RKO (cell line): ENCODE results near the gene MIDN.
A peak's percentile ranks its signal among the peaks of the same experiment; 100 is the strongest.
"Not testable (repeated sequence)": the region's sequence is repeated elsewhere in the genome, so short reads cannot be mapped to it uniquely, and the experiment has no call there.

Experiments
- DNase-seq: peaks from one replicate; pipeline ENCODE4 v3.0.0-alpha.2; 2016; ENCODE audit warnings: low spot score

Gene MIDN

DNA sequence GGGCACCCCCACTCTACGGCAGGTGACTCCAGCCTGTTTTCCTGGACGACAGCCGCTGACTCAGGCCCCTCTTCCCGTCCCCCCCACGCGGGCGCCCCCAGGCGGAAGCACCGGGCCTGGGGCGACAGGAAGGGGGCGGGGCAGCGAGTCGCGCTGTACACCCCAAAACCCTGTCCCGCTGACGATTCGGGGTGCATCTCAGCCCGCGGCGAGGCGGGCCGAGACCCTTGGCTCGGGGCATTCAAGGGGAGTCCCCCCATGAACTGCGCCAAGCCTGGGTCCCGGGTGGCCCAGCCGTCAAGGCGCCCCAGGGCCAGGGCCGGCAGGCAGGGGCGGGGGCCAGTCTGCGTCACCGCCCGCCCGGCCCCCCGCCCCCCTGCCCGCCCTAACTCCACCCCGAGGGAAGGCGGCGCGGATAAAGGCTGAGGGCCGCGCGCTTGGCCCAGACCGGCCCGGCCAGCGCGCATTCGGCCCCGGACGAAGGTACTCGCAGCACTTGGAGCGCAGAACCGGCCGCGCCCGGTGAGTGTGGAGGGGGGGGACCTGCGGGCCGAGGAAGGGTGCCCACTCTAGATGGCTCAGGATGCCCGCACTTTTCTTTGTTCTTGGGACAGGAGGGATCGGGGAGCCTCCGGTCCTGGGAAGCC, at the start of gene MIDN:
Gene MIDN (plus strand): TSS at position 445 of the 647 bp plus-strand sequence. CDS start 1,714 bp downstream, outside the sequence.
- peak; percentile 93 for DNase-seq

DNA sequence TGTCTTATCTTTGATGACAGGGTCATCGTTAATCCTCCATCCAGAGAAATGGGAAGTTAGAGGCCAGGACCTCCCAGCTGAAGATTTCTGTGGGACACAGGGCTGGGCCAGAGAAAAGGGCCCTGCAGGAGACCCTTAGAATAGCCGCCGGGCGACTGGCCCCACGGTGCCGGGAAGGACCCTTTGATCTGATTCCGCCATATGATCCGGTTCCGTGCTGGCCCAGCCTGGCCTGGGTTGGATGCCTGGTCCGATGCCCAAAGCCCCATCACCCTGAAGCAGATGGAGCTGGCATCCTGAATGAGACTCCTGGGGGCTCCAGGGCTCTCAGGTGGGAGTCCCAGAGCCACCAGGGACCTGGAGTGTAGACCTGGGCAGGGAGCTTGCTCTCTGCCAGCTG, 48.9 kb upstream of the MIDN start:
- no peak for DNase-seq

DNA sequence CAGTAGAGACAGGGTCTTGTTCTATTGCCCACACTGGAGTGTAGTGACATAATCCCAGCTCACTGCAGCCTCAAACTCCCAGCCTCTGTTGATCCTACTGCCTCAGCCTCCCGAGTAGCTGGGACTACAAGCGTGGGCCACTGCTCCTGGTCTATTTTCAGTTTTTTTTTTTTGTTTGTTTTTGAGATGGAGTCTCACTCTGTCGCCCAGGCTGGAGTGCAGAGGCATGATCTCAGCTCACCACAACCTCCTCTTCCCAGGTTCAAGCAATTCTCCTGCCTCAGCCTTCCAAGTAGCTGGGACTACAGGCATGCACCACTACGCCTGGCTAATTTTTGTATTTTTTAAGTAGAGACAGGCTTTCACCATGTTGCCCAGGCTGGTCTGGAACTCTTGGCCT, 47.8 kb upstream of the MIDN start:
- DNase-seq, result not testable (repeated sequence)

DNA sequence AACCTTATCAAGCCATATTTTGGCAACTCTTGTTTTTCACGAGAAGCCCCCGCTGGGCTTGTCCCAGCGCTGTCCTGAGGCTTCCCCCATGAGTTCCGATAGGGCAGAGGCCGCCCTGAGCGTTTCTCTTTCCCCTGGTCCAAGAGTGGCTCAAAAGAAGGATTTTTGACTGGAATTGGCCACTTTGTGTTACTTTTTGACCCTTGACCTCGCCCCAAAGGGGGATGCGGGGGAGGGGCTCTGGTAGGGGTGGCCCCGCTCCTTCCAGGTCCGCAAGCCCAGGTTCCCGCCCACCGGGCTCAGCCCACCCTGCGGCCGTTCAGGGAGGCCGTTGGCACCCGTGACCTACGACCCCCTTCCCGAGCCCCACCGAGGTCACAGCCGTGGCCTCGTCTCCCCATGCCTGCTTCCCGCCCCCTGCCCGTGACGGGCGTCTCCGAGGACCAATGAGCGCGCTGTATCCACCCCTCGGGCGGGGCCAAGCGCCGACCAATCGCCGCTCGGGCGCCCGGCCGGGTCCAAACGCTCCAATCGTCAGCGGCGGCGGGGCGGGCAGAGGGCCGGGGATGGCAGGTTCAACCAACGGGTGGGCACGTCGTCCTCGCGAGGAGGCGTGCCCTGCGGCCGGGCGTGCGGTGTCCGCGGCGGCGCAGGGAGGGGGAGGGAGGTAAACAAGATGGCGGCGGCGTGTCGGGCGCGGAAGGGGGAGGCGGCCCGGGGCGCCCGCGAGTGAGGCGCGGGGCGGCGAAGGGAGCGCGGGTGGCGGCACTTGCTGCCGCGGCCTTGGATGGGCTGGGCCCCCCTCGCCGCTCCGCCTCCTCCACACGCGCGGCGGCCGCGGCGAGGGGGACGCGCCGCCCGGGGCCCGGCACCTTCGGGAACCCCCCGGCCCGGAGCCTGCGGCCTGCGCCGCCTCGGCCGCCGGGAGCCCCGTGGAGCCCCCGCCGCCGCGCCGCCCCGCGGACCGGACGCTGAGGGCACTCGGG, 43.0 kb upstream of the MIDN start, which contains the start of gene STK11:
Gene STK11 (plus strand): TSS at position 665 of the 986 bp plus-strand sequence. CDS start 1,136 bp downstream, outside the sequence.
- DNase-seq, result peak; percentile 95

DNA sequence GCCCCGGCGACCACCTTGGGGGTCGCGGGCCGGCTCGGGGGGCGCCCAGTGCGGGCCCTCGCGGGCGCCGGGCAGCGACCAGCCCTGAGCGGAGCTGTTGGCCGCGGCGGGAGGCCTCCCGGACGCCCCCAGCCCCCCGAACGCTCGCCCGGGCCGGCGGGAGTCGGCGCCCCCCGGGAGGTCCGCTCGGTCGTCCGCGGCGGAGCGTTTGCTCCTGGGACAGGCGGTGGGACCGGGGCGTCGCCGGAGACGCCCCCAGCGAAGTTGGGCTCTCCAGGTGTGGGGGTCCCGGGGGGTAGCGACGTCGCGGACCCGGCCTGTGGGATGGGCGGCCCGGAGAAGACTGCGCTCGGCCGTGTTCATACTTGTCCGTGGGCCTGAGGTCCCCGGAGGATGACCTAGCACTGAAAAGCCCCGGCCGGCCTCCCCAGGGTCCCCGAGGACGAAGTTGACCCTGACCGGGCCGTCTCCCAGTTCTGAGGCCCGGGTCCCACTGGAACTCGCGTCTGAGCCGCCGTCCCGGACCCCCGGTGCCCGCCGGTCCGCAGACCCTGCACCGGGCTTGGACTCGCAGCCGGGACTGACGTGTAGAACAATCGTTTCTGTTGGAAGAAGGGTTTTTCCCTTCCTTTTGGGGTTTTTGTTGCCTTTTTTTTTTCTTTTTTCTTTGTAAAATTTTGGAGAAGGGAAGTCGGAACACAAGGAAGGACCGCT, 42.1 kb upstream of the MIDN start:
- DNase-seq, result no peak

DNA sequence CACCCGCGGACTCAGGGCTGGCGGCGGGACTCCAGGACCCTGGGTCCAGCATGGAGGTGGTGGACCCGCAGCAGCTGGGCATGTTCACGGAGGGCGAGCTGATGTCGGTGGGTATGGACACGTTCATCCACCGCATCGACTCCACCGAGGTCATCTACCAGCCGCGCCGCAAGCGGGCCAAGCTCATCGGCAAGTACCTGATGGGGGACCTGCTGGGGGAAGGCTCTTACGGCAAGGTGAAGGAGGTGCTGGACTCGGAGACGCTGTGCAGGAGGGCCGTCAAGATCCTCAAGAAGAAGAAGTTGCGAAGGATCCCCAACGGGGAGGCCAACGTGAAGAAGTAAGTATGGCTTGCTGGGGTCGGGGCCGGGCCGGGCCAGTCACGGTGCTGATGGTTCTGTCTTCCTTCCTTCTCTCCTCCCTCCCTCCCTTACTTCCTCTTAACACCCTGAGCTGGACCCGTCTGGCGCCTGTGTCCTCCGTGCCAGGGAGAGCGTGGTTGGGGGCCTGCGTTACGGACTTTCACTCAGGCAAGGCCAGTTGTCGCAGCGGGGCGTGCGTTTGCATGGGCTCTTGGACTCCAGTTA, 41.4 kb upstream of the MIDN start:
- peak; percentile 39 for DNase-seq

DNA sequence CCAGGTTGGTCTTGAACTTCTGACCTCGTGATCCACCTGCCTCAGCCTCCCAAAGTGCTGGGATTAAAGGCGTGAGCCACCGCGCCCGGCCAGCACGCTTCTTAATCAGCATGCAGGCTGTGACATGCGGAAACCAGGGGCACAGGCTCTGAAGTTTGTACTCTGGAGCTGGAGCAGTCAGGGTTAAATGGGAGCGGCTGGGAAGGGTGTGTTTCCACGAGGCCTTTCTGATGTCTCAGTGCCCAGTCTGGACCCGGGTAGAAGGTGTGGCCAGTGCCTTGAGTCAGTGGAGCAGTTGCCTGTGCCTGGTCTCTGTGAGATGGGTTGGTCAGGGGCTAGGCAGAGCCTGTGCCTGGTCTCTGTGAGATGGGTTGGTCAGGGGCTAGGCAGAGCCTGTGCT, 39.6 kb upstream of the MIDN start:
- peak; percentile 55 for DNase-seq

DNA sequence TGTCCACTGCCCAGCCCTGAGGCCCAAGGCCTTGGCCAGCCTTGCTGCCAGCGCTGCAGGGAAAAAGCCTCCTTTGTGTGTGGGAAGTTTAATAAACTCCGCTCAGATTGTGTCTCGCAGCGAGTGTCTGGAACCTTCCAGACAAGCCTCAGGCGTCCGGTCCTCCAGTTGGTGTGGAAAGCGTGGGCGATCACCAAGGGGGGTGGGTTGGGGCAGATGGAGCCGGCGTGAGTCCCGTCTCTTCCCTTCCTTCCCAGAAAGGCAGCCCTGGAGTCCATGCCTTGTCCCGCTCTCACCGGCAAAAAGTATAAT, 38.2 kb upstream of the MIDN start:
- no peak for DNase-seq

DNA sequence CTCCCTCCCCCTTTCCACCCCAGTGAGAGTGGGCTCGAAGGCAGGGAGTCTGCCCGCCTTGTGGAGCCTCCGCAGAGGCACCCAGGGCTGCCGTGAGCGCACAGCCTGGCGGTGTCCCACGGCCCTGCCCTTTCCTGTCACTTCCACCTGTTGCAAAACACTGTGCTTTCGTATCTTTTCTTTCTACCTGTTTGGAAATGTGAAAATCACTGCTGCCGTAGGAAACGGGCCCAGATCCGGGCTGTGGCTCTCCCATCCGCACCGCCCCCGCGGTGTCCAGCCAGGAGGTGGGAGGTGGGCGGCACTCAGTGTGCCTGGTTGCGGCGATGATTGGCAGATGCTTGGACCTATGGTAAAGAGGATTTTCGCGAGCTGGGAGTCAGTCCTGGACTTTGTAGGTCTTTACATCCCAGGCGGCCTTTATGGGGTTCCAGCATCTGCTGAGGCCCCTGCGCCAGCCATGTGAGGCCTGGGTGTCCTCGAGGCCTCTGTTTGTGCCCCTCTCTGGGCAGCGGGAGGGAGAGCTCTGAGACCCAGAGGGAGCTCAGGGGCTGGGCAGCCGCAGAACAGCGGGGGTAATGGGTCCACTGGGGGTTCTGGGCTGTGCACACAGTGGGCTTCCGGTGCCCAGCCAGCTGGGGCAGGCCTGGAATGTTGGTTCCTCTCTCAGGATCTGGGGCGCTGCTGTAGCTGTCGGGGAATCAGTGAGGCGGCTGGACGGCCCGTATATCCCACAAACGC, 36.7 kb upstream of the MIDN start:
- no peak for DNase-seq

DNA sequence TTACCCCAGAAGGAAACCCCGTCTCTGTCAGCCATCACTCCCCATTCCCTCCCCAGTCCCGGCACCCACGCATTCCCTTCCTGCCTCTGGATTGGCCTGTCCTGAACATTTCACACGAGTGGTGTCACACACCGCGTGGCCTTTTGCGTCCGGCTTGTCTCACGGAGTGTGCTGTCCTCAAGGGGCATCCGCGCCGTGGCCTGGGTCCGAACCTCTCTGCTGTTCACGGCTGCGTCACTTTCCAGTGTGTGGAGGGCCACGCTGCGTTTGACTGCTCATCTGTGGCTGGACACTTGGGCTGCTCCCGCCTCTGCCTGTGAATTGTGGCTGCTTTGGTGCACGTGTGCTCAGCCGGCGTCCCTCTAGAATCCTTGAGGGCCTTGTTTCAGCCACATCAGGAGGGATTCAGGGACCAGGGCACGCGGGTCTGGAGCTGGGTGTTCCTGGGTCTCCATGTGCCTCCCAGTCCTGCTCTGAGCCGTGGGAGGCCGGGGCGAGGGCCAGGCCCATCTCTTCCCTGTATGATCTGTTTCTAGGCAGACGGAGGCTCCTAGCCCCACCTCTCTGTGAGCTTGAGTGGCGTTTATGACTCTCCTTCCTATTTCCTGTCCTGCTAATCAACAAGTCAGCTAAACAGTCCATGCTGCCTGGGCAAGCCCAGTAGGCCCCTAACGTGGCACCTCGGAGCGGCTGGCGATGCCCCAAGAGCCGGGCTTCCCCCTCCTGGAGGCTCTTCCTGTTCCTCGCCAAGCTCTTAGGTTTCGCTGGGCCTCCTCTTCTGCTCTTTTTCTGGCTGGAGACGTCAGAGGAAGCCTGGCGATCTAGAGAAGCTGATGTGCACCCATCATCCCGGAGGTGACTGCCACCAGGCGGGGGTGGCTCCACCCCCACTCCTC, 34.7 kb upstream of the MIDN start:
- peak; percentile 50 for DNase-seq

DNA sequence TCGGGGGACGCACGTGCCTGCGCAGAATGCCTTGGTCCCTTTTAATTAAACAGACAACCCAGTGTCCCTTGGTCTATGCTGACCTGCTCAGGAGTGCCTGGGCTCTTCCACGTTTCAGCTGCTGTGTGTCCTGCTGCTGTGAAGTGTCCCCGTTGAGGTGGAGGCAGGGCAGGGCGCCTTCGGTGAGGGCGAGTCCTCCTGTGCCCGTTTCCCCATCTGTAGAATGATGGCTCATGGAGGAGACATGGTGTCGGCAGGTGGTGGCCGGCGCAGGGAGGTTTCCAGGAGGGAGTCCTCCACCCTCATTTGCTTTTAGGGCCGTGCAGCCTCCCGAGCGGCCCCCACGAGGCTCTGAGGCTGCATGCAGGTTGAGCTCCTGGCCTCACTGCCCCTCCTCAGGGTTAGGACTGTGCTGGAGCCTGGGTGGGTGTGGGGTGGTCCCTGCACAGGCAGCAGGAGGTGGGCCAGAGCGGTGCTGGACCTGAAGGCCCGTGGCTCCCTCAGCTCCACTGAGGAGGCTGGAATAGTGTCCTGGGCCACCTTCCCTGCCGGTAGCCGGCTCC, 34.0 kb upstream of the MIDN start:
- no peak for DNase-seq

DNA sequence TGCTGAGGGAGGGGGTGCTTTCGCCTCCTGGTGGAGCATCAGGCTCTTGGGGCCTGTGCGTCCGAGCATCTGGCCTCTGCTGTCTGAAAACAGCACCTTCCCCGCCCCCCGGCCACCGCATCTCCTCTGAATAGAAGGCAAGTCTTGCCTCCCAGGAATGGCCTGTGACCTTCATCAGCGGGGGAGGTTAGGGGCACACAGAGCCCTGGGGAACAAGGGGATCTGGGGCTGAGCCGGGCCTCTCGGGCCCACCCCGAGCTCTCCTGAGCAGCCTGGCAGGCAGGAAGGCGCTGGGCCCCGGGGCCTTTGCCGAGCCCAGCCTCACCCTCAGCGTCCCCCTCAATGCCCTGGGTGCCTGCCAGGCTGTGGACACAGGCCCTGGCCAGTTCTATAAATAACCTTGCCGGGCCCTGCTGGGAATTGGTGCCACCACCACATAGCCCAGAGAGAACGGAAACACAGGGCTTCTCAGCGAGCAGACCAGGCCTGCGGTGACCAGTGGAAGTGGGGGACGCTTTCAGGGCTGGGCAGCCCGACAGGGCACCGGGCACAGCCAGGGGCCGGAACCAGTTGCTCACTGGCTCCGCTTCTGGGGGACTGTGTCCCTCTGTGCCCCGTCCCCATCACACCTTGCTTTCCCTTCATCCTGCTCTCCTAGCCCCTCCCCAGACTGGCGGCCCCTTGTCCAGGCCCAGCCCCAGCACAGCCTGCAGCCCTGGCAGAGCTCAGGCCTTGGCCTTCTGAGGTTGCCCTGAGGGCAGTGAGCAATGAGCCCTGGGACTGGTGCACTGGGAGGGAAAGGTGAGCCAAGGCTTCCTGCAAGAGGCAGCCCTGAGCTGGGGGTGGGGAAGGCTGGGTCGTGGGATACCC, 33.3 kb upstream of the MIDN start:
- DNase-seq, result no peak

DNA sequence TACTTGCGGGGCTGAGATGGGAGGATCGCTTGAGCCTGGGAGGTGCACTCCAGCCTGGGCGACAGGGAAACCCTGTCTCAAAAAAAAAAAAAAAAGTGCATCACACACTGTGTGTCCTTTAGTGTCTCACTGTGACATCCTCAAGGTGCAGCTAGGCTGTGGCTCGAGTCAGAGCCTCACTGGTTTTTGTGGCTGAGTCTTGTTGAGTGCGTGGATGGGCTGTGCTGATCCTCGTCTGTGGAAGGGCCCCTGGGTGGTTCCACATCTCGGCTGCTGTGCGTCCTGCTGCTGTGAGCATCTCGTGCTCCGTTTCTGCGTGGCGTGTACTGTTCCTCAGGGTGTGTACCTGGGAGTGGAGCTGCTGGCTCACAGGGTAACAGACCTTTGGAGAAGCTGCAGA, 31.6 kb upstream of the MIDN start:
- no peak for DNase-seq

DNA sequence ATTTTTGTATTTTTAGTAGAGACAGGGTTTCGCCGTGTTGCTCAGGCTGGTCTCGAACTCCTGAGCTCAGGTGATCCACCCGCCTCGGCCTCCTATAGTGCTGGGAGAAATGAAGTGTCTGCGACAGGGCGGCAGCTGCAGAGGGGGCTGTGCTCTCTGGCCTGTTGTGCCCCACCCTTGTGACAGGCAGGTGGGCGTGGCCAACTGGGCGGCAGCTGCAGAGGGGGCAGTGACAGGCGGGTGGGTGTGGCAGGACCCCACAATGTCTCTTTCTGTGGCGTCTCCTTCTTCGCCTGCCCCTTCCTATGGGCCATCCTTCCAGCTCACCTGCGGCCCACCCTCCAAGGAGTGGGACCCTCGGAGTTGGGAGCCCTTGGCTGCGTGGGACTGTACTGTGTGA, 31.0 kb upstream of the MIDN start:
- DNase-seq, result no peak

DNA sequence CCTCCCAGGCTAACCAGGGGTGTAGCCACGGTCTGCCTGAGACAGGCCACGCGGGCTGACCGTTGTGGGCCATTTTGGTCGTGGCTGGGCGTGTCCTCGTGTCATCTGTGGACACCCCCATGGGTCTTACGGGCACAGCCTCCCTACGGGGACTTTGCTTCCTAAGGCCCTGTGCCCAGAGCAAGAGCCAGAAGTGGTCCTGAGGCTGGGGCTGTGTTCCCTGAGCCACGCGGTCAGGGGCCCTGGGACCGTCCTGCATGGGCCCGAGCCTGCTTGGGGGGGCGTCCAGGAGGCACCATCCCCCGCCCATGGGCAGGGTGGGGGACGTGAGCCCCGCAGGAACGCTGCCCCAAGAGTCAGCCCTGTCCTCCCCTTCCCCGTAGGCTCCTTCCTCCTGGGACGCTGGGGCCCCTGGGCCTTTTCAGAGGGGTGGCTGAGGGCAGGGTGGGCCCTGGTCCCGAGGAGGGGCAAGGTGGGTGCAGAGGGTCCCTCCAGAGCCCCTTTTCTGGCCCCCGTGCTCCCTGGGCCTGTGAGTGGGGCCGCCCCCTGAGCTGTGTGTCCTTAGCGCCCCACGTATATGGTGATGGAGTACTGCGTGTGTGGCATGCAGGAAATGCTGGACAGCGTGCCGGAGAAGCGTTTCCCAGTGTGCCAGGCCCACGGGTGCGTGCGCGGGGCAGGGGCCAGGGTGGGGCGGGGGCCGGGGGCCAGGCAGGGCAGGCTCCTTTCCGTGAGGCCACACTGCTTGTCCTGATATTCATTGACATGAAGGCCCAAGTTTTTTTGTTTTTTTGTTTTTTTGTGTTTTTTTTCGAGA, 29.4 kb upstream of the MIDN start:
- DNase-seq, result no peak

DNA sequence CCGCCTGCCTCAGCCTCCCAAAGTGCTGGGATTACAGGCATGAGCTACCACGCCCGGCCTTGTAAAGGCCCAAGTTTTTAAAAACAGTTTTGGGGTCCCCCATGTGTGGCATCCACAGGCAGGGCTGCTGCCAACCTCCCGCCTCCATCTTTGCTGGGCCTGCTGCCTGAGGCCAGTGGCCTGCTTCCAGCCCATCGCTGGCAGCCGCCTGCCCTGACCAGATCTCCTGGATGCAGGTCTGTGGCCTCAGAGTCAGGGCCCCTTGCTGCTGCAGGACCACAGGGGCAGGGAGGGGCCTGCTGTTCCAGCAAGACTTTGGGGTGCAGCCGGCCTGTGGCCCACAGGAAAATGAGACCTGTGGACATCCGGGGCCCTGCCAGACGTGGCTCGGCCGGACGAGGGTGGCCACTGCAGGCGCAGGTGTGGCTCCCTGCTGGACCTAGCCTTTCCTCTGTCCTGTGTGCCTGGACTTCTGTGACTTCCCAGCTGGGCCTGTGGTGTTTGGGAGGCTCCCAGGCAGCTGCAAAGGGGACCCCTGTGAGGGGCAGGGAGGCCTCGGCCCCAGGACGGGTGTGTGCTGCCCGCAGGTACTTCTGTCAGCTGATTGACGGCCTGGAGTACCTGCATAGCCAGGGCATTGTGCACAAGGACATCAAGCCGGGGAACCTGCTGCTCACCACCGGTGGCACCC, 28.5 kb upstream of the MIDN start:
- no peak for DNase-seq

DNA sequence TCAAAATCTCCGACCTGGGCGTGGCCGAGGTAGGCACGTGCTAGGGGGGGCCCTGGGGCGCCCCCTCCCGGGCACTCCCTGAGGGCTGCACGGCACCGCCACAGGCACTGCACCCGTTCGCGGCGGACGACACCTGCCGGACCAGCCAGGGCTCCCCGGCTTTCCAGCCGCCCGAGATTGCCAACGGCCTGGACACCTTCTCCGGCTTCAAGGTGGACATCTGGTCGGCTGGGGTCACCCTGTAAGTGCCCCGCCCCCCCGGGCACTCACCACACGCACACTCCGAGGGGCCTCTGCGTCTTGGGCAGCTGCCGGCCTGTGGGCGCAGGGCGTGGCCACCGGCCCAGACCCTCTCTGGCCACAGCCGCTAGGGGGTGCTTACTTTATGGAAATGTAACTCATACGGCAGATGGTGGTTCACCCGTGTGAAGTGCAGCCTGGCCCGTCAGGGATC, 27.9 kb upstream of the MIDN start:
- no peak for DNase-seq
